ENCODE data around the gene CRIP3.

CRIP3 gene

DNA sequence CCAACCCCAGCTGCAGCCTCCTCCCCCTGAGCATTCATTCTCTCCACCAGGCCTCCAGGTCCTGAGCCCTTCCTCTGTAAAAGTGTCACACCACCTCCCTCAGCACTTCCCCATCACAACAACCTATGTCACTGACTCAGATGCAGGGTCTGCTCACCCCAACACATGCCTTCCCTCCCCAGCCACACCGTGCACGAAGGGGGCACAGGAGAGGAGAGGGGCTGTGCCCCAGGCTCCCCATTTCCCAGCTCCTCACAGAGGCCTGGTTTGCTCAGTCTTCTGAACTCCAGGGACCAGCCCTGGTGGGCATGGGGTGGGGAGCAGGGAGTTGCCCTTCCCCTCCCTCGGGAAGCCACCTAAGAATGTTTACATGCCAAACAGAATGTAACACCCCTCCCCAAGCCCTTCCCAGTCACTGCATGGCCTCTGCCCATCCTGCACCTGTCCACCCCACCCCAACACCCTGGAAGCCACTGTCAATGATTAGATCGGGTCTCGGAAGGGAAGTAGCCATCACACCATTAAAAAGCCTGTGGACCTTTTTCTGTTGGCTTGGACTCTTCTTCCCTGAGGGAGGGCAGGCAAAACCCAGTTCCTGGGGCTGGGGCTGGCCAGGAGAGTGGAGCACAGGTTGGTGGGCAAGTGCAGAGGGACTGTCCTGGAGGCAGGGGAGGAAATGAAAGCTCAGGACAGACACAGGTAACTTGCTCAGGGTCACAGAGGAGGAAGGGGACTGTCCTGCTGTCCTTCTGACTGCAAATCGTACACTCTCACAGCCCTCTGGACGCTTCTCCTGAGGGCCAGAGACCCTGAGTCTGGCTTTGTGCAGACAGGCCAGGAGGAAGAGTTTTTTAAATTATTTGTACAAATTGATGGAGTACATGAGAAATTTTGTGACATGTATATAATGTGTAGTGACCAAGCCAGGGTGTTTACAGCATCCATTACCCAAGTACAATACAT lies 20.6 kb downstream of the CRIP3 start:
- DNase-seq (ENCODE audit: low spot score), result no peak

GRCh38 chr6:43286980-43287716 lies 21.5 kb downstream of the CRIP3 start:
- no peak for DNase-seq (ENCODE audit: low spot score)

- no peak for DNase-seq (ENCODE audit: low spot score)
Observed at GRCh38 chr6:43286456-43286979, 22.1 kb downstream of the CRIP3 start.

DNA sequence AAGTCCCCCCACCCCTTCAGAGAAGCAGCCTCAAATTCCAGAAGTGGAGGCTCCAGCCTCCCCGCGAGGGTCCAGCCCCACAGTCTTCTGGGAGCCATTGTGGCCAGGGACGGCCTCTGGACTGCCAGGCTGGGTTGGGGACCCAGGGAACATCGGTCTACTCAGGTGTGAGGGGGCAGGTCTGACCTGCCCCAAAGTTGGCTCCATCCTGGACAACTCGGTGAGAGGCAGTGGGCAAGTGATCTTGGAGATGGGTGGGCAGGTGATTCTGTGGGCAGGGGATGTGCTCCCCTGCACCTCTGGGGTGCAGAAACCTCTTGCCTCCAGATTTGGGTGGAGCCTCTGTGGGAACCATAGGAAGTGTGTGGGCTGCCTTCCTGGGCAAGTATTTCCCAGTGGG lies 22.8 kb downstream of the CRIP3 start:
- no peak for DNase-seq (ENCODE audit: low spot score)

DNA sequence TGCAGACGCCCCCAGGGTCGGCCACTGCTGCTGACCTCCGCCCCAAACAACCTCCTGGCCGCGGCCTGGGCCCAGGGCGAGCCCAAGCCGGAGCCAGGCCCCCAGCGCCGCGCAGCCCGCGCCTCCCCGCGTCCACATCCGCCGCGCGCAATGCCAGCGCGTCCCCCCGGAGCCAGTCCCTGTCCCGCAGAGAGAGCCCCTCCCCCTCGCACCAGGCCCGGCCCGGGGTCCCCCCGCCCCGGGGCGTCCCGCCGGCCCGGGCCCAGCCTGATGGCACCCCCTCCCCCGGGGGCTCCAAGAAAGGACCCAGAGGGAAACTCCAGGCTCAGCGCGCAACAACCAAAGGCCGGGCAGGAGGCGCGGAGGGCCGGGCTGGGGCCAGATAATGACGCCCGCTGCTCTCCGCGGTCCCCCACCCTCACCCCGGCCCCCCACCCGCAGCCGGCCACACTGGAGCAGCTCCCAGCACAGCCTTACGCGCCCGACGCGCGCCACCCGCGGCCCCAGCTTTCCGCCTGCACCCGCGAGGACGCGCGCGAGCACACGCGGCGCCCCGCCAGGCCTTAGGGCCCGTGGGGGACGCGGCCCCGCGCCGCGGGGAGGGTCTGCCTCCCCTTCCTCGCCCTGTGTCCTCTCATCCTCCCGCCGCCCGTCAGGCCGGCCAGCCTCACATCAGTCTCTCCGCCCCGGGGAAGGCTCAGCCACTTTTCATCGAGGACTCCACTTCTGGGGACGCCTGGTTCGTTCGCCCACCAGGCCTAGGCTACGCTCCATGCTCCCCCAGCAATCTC lies 23.4 kb downstream of the CRIP3 start:
- DNase-seq (ENCODE audit: low spot score), result no peak

- DNase-seq (ENCODE audit: low spot score), result no peak
Observed at GRCh38 chr6:43283905-43284304, 24.7 kb downstream of the CRIP3 start.

- no peak for DNase-seq (ENCODE audit: low spot score)
Observed at GRCh38 chr6:43283514-43283901, 25.1 kb downstream of the CRIP3 start.

GRCh38 chr6:43282636-43283513 lies 25.8 kb downstream of the CRIP3 start:
- no peak for DNase-seq (ENCODE audit: low spot score)

DNA sequence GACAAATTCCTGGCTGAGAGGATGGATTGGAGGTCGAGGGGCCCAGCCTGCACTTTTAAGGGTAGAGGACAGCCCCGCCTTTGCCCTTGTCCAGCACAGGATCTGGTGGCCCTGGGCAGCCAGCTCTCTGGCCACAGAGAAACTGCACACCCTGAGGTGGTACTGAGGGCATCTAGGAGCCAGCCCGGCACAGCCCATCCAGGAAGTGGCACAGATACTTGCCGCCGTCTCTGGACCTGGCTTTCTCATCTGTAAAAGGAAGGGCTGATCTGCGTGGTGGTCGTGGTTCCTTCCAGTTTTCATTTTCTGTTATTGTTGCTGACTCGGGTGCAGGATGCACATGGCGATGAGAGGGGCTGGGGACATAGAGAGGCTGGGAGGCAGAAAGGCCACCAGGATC lies 26.6 kb downstream of the CRIP3 start:
- no peak for DNase-seq (ENCODE audit: low spot score)

- DNase-seq (ENCODE audit: low spot score), result no peak
Observed at GRCh38 chr6:43280234-43280633, 28.4 kb downstream of the CRIP3 start.

DNA sequence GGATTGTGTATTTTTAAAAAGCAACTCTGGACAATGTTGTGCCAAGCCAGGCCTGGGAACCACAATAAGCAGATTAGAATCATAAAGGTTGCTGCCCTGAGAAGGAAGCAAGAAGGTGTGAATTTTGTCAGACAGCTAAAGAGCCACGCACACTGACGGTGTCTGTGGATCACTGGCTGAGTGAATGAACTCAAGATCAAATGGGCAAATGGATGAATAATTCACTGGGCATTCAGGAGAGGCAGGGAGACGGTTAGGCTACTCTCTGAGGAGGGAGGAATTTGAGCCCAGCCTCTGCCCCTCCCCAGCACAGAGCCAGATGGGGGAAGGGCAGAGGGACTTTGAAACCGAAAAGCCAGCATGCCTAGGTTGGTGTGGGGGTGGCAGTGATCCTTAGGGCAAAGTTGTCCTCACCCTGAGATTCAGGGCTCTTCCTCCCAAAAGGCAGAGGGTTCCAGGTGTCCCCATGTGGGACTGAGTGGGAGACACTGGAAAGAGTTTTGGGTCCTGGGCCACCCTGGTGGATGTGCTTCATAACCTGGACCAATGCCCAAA lies 30.0 kb downstream of the CRIP3 start:
- no peak for DNase-seq (ENCODE audit: low spot score)

DNA sequence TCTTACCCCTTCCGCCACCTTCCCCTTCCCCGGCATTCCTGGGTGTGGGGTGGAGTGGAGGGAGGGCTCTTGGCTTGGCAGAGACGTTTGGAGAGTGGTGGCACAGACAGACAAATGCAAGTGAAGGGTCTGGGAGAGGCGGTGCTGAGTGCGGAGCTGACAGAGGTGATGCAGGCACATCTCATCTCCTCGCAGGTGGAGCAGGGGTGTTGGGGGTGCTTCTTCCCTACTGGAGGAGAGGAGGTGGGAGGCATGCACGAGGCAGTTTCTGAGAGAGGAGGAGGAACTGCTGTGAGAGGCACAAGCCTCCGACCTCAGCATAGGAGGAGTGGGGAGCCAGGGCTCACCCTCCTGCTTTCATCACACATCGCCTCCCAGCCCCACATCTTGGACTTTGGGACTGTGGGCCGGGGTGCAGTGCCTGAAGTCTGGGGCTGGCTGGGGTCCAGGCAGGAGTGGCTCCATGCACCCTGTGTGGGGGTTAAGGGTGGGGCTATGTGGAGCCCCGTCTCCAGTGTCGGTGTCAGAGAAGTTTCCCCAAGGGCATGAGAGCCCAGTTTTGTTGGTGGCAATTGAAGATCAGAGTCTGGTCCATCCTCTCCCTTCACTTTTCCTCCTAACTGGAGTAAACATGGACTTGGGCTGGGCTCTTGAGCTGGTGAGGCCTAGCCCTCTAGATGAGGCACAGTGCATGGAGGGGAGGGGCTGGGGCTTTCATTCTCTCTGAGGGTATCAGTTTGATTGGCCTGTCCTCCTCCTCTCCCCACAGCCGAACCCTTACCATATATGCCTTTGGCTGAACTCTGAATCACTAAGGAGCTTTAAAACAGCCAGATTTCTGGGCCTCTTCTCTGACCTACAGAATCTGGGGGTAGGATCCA lies 30.7 kb downstream of the CRIP3 start:
- no peak for DNase-seq (ENCODE audit: low spot score)

DNA sequence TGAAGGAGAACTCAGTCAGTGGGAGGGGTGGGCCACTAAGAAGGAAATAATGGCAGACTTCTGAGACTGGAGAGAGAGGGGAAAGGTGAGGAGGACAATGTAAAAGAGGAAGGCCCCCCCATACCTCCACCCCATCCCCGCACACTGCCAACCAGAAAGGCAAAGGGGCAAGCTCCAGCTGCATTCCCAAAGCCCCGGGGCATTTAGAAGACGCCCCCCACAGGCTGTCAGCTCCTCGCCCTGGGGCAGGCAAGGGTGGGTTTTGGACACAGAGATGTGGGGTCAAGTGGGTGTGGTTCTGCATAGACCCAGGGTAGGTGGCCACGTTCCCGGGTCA lies 31.4 kb downstream of the CRIP3 start:
- DNase-seq (ENCODE audit: low spot score), result no peak

DNA sequence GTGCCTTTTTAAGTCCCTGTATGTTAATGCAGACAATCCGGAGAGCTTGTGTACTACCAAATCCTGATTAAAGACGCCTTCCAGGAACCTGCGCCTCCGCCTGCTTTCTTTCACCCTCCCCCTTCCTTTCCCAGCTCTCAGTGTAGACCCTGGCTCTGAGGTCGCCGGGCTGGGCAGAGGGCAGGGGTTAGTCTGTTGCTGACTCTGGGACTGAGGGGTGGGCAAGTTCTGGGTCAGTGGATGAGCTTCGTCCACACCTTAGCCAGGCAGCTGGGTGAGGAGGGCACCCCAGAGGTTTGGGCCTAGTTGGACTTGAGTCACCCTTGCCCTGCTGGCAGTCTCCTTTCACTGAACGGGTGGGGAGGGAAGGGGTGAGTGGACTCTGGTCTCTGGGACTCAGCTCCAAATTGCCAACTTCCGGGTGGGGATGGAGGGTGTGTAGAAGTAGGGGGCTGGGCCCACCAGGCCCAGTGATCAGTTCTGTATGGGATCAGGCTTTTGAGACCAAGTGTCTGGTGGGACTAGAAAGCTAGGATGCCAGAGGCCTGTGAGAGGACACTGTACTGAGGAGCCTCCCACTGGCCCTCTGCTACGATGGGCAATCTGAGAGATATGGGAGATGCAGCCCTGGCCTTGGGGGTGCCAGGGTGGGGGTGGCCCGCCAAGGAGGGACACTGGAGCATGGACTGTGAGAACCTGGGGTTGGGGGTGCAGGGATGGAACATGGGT lies 31.9 kb downstream of the CRIP3 start:
- DNase-seq (ENCODE audit: low spot score), result no peak

DNA sequence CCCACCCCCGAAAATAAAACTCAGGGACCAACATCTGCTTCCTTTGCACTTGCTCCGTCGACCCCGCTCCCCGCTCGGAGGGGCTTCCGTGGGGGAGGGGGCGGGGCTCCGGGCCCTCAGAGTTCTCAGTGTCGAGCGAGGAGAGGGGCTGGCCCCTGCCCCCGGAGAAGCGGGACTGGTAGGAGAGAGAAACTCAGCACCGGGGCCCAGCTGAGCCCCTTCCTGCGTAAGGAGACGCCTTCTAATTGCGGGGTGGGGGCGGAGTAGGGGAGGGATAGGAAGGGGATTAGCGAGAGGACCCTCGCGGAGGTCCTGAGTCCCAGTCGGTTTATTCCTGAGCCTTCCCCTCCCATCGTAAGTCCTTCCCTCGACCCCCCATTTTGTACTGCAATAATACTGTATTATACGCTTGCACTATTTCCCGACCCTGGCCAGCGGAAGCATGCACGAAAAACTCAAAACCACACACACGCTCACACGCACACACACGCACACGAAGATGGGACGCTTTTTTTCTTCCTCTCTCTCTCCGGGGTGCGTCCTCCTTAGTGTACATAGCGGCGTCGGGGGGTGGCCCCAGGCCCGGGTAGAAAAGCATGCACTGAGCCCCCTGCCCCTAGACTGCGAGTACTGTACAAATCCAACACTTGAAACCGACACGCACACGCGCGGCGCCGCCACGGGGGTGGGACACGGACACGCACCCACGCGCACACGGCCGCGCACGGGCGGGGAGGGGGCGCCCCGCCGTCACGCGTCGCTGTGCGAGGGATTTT lies 32.6 kb downstream of the CRIP3 start:
- no peak for DNase-seq (ENCODE audit: low spot score)

DNA sequence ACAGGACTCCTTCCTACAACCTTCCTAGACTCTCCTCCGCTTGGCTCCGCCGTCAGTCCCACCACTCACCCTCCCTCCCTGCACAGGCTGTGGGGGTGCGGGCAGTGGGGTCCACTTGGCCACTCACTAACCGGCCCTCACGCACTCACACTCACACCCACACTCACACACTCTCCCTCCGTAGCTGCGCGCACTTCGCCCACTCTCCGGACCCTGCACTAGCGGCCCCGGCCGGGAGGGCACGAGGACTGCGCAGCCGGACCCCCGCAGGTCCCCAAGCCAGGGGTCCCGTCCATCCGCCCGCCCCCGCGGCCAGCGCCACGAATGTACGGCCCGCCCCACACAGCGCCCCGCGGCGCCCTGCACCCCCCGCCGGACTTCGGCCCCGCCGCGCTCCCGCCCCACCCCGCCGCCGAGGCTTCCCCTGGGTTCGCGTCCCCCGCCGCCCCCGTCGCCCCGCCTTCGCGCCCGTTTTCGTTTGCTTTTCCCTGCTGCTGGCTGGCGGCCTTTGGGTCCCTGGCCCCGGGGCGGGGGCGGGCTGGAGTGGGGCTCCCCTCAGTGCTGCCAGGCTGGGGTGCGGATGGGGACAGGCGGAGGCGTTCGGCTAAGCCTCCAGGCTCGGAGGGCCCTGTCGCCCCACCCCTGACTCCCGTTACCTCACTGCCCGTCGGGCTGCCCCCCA lies 33.6 kb downstream of the CRIP3 start:
- DNase-seq (ENCODE audit: low spot score), result no peak

DNA sequence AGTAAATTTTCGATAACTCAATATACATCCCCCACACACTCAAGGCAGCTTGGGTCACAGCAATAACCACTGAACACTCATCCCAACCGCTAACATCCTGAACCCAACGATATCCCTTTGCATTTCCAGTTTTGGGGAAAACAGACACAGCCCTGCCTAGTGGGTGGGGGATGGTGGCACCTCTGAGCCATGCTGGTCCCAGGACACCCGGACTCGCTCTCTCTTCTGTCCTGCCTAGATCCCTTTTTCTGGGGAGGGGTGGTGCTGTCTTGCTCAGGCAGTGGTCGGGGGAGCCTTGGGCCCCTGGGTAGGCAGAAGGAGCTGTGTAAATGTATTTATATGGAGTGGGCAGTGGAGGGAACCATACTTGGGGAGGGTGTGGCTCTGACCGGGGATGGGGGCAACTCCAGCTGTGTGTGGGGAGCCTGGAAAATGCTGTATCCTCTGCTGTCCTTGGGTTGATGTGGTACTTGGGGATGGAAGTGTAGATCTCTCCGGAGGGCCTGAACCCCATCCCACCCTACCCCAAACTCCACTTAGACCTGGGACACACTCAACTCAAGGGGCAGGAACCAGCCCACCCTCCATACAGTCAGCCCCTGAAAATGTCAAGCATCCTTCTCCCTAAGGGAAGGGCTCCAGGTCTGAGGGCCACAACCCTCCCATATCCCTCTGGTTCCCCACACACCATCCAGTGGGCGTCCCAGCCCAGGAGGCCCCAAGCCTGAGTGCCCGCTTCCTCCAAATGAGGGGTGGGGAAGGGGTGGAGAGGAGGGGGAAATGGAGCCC lies 34.3 kb downstream of the CRIP3 start:
- no peak for DNase-seq (ENCODE audit: low spot score)
